HG03521 (cell line): ENCODE results near the gene APOA5.

Source experiments
- ATAC-seq: cut with Tn5 transposase; IDR thresholded peaks from one replicate; pipeline ENCODE4 v1.9.1; 2021; ENCODE audit warnings: mild to moderate bottlenecking, moderate library complexity; ENCODE audit not compliant: unreplicated experiment

The APOA5 gene

DNA sequence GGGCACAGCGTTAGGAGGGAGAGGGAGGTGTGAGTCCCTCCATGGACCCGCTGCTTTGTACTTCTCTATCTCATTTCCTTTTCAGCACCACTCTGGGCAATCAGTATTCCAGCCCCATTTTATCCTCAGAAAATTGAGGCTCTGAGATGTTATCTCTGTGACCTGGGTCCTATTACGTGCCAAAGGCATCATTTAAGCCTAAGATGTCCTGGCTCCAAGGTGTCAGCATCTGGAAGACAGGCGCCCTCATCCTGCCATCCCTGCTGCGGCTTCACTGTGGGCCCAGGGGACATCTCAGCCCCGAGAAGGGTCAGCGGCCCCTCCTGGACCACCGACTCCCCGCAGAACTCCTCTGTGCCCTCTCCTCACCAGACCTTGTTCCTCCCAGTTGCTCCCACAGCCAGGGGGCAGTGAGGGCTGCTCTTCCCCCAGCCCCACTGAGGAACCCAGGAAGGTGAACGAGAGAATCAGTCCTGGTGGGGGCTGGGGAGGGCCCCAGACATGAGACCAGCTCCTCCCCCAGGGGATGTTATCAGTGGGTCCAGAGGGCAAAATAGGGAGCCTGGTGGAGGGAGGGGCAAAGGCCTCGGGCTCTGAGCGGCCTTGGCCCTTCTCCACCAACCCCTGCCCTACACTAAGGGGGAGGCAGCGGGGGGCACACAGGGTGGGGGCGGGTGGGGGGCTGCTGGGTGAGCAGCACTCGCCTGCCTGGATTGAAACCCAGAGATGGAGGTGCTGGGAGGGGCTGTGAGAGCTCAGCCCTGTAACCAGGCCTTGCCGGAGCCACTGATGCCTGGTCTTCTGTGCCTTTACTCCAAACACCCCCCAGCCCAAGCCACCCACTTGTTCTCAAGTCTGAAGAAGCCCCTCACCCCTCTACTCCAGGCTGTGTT, 37.2 kb upstream of the APOA5 start:
- ATAC-seq, result no peak

- no peak for ATAC-seq
Observed at GRCh38 chr11:116827461-116827860, 35.8 kb upstream of the APOA5 start.

- ATAC-seq, result no peak
Observed at GRCh38 chr11:116826751-116827431, 35.2 kb upstream of the APOA5 start.

DNA sequence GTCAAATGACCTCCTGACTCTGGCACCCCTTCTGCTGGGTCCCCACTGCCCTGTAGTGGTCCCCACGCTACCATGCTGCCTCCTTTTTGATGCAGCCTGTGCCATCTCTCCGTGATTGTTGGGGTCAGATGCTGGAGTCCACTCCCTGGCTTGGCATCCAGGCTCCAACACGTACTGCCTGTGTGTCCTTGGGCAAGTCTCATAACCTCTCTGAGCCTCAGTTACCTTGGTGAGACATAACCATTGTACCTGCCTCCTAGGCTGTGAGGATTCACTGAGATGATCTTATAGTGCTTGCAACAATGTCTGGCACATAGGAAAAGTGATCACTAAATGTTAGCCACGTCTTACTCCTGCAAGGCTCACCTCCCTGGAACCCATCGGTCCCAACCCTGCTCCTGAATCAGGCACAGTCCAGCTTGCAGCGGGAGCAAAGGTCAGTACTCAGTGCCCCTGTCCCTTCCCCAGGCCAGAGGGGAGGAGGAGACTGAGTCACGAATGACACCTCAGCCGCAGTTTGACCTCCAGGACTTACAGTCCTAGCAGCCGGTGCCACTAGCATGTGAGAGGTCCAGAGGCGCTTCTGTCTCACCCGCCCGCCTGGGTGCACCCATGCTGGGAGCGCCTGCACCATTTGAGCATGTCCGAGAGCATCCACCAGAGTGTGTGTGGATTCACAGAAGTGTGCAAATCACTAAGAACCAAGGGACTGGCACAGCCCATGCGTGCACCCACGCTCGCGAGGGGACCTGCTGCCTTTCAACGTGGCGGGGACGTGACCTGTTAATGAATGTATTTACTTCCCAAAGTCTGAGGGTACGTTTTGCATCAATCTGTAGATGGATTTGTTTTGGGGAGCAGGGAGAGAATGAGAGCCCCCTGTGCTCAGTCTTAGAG, 34.4 kb upstream of the APOA5 start:
- no peak for ATAC-seq

GRCh38 chr11:116825434-116825833, 33.8 kb upstream of the APOA5 start:
- ATAC-seq, result no peak

DNA sequence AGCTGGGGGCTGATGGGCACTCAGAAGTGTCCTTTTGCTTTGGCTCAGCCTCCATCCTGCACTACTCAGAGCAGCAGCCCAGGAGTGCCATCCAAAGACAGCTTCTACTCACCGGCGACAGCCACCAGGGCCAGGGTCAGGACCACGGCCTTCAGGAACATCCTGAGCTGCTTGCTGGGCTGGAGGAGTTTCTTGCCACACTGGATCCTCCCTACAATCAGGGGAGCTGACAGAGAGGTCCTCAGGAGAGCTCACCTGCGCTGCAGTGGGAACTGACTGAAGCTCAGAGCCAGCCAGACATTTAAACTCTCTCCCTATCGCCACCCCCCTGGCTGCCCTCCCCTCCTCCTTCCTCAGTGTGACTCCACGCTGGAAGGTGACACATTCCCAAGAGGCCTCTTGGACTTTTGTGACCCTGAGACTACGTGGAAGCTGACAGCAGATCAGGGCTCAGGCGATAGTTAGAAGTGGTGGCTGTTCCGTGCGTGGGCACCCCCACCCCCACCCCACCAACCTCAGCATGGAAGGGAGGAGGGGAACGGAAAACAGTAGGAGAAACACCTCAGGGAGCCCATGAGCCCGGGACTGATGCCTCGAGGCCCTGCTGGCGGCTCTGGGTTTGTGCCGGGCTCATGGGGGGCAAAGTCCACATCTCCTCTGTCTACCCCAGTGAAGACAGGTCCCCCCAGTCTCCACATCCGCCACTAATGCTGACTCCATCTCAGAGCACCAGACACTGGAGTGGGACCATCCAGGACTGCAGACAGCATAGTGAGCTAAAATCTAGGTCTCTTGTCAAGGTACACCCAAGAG, 31.6 kb upstream of the APOA5 start, which contains the start of gene APOA4:
Gene APOA4, minus strand, starts transcription at position 274 of the 813 bp plus-strand sequence. Its CDS starts 113 bp downstream, at position 161.
- no peak for ATAC-seq

DNA sequence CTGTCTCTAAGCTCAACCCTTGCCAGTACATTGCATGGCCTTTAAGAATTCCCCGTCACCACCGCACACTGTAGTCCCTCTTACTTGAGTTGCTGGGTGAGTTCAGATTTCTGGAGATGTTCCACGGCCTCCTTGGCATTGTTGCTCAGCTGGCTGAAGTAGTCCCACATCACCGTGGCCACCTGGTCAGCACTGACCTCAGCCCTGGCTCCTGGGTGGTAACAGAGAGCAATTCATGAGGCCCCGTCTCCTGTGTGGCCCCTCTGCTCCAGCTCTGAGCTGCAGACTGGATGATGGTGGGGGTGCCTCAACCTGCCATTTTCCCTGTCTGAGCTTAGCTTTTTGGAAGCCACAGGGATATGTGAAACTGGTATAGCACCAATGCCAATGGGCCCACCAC, 30.9 kb upstream of the APOA5 start:
- ATAC-seq, result no peak

- no peak for ATAC-seq
Observed at GRCh38 chr11:116821050-116821918, 29.6 kb upstream of the APOA5 start.

- no peak for ATAC-seq
Observed at GRCh38 chr11:116819049-116819448, 27.4 kb upstream of the APOA5 start.

- no peak for ATAC-seq
Observed at GRCh38 chr11:116814502-116814901, 22.8 kb upstream of the APOA5 start.

GRCh38 chr11:116813781-116814471, 22.2 kb upstream of the APOA5 start:
- ATAC-seq, result no peak

DNA sequence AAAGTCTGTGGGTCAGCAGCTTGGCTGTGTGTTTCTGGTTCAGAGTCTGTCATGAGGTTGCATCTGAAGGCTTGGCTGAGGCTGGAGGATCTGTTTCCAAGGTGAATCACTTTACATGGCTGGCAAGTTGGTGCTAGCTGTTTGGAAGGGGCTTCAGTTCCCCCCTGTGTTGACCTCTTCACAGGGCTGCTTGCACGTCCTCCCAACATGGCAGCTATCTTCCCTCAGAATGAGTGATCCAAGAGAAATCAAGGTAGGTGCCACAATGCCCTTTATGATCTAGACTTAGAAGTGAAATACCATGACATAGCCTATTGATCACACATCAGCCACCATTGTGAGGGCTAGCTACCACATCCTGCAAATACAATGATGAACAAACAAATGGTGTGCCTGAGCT, 21.5 kb upstream of the APOA5 start:
- no peak for ATAC-seq

DNA sequence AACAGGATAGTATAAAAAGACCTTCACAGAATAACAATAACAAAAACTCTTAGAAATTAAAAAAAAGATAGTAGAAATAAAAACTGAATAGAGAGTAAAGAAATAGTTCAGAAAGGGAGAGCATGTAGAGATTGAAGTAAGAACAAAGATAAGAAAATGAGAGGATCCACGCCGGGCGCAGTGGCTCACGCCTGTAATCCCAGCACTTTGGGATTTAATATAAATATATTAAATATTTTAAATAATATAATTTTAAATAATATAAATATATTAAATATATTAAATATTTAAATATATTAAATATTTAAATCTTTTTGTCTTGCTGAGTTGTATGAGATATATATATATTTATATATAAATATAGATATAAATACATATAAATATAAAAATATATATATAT, 20.4 kb upstream of the APOA5 start:
- no peak for ATAC-seq

DNA sequence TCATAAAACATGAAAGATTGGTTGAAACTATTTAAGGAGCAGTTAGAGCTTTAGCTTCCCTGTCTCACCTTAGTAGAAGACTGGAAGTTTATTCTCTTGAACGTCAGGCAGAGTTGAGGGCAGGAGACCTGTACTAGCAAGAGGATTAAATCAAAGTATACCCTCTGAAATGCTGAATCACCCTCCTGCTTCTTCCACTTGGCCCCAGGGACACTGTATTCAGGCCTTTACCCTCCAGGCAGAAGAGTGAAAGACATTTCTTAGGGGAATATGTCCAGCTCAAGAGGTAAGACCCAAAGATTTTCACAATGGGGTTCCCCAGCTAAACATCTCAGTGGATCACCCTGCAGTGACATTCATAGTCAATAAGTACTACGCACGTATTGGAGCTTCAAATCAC, 19.5 kb upstream of the APOA5 start:
- no peak for ATAC-seq

DNA sequence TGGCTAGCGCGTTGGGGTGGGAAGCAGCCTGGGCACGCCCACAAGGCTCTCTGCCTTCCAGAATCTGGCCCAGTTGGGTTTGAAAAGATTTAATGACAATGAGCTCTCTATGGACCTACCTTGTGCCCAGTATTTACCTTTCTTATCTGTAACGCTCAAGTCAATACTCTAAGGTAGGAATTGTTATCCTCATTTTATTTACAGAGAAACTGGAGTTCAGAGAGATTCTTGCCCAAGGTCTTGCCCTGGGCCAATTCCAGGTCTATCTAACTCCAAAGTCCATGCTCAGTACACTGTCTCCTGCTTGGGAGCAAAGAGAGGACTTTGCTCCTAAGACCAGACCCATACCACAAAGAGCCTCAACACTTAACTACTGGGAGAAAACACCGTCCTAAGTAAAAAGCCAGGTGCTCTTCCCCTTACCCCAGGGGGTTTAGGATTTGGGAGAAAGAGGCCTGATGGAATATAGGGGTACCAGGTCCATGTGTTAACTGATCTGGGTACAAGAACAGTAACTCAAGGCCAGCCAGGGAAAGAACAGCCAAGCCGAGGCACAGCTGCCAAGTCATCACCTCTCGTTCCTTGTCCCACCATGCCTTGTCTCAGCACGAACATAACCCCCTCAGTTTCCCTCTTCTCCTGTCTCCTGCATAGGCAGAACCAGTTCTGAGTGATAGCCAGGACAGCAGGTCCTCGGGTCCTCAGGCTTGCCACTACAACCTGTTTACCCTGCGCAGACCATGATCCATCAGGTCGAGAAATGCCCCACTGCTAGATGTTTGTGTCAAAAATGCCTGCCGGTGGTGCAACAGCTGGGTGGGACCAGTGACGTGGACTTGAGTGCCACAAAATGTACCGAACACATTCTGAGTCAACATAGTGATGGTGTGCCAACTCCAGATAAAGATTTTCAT, 16.8 kb upstream of the APOA5 start:
- ATAC-seq, result no peak

GRCh38 chr11:116807601-116808261, 16.1 kb upstream of the APOA5 start:
- ATAC-seq, result no peak

- no peak for ATAC-seq
Observed at GRCh38 chr11:116804001-116804400, 12.3 kb upstream of the APOA5 start.
